Tibial nerve (tissue), 4 donors: ENCODE data around the gene KIF3B. TPM values are rescaled to one million over a fixed set of nuclear protein-coding genes. Genes with fewer than 3 reads are reported as not detected.

Source experiments
- DNase-seq, 2 donors: peaks; one replicate each; pipeline ENCODE4 v3.0.0-alpha.2; 2019; ENCODE audit warnings: low spot score in 2 of 2
- H3K27ac ChIP-seq, 4 donors: fragments of 200-600 bp; sonication (generic) in 3 of 4; one replicate each; pipeline ENCODE4 v1.5.1; 2017 to 2019; ENCODE audit warnings: mild to moderate bottlenecking in 1 of 4
- H3K27me3 ChIP-seq, 2 donors: fragments of 200-600 bp; sonication (generic) in 1 of 2; one replicate each; pipeline versions ENCODE4 v1.5.1 to v1.6.0; 2017 to 2019
- H3K36me3 ChIP-seq, 3 donors: fragments of 200-600 bp; sonication (generic); one replicate each; pipeline ENCODE4 v1.5.1; 2018 to 2019
- H3K4me1 ChIP-seq, 4 donors: fragments of 200-600 bp; sonication (generic) in 3 of 4; one replicate each; pipeline ENCODE4 v1.5.1; 2017 to 2019
- H3K4me3 ChIP-seq, 4 donors: fragments of 200-600 bp; sonication (generic) in 3 of 4; one replicate each; pipeline ENCODE4 v1.5.1; 2017 to 2019; ENCODE audit warnings: mild to moderate bottlenecking in 1 of 4, moderate library complexity in 1 of 4
- H3K9me3 ChIP-seq, 4 donors: fragments of 200-600 bp; sonication (generic) in 3 of 4; one replicate each; pipeline ENCODE4 v1.5.1; 2017 to 2019
- CTCF ChIP-seq, 5 experiments: fragments of 200-600 bp in 3 of 5; fragments of 450-650 bp in 2 of 5; sonication (generic) in 3 of 5; IDR thresholded peaks; one replicate each; pipeline ENCODE4 v1.5.1; 2016 to 2019; ENCODE audit warnings: antibody characterized with exemption in 5 of 5, mild to moderate bottlenecking in 3 of 5, moderate library complexity in 2 of 5
- EP300 ChIP-seq, 2 donors: sonication (generic); formaldehyde crosslinking; IDR thresholded peaks; one replicate each; pipeline ENCODE4 v1.6.1; 2017; ENCODE audit warnings: antibody characterized with exemption in 2 of 2, mild to moderate bottlenecking in 1 of 2
- POLR2A ChIP-seq, 2 donors: fragments of 450-650 bp; IDR thresholded peaks; one replicate each; pipeline ENCODE4 v1.6.1; 2017; ENCODE audit warnings: antibody characterized with exemption in 2 of 2, mild to moderate bottlenecking in 2 of 2, moderate library complexity in 2 of 2
- WGBS, 2 donors: methylation state at CpG; one replicate each; pipeline ENCODE4 v1.1.5; 2018; 5-methylcytosine and 5-hydroxymethylcytosine counted together
- total RNA-seq, 4 donors: library from RNA; depleted of rRNA; stranded (reverse); fragments of >200 nt; gene quantifications; one replicate each; pipeline ENCODE4 v1.1.0, GENCODE V29; 2016

The KIF3B gene
- total RNA-seq, 4 donors from 2014 or later = 27.3 to 32.9 (median 31.7) TPM

- Histone ChIP-seq H3K36me3 (no peaks in the 10 kb centered on the region), H3K4me3 (no peak overlapping the region), H3K4me1 (peaks cover 0 to 15% (median 0%) of the 10 kb centered on the region in 4 donors), H3K27me3 (no peaks in the 10 kb centered on the region), H3K27ac (no peak overlapping the region), H3K9me3 (no peaks in the 10 kb centered on the region)
- no peak for DNase-seq
- 63% methylated on average over 6 of the region's 6 CpGs for WGBS, 2 donors
- TF ChIP-seq POLR2A (IDR thresholded peaks at IDR 0.05) = no peak
- no peak for TF ChIP-seq EP300 (IDR thresholded peaks at IDR 0.05)
- no peak for TF ChIP-seq CTCF (IDR thresholded peaks at IDR 0.05)
Measured at GRCh38 chr20:32296819-32297420, 19.5 kb downstream of the KIF3B start.

GRCh38 chr20:32297439-32297838 lies 20.0 kb downstream of the KIF3B start:
- H3K9me3 ChIP-seq = no peaks in the 10 kb centered on the region
- WGBS, 2 donors = 81 to 86% methylated on average over 4 of the region's 4 CpGs
- no peak overlapping the region for H3K4me3 ChIP-seq
- no peak for TF ChIP-seq CTCF (IDR thresholded peaks at IDR 0.05)
- no peak for TF ChIP-seq EP300 (IDR thresholded peaks at IDR 0.05)
- no peak for TF ChIP-seq POLR2A (IDR thresholded peaks at IDR 0.05)
- H3K27ac ChIP-seq = no peak overlapping the region
- no peaks in the 10 kb centered on the region for H3K36me3 ChIP-seq
- DNase-seq = no peak
- H3K27me3 ChIP-seq = no peaks in the 10 kb centered on the region
- peaks cover 0 to 18% (median 0%) of the 10 kb centered on the region in 4 donors for H3K4me1 ChIP-seq

- Histone ChIP-seq H3K9me3 (no peaks in the 10 kb centered on the region), H3K4me1 (peaks cover 0 to 18% (median 0%) of the 10 kb centered on the region in 4 donors), H3K27me3 (no peaks in the 10 kb centered on the region), H3K36me3 (no peaks in the 10 kb centered on the region), H3K4me3 (no peak overlapping the region), H3K27ac (no peak overlapping the region)
- TF ChIP-seq CTCF (IDR thresholded peaks at IDR 0.05) = no peak
- TF ChIP-seq EP300 (IDR thresholded peaks at IDR 0.05) = no peak
- no peak for TF ChIP-seq POLR2A (IDR thresholded peaks at IDR 0.05)
- WGBS, 2 donors = 92 to 98% methylated on average over 6 of the region's 6 CpGs
- DNase-seq = no peak
Measured at GRCh38 chr20:32300647-32301046, 23.2 kb downstream of the KIF3B start.

- Histone ChIP-seq H3K9me3 (no peaks in the 10 kb centered on the region), H3K36me3 (no peaks in the 10 kb centered on the region), H3K4me3 (no peak overlapping the region), H3K27ac (no peak overlapping the region), H3K27me3 (no peaks in the 10 kb centered on the region), H3K4me1 (peaks cover 0 to 9% (median 0%) of the 10 kb centered on the region in 4 donors)
- no peak for DNase-seq
- WGBS, 2 donors = 87% methylated on average over 5 of the region's 5 CpGs
- TF ChIP-seq POLR2A (IDR thresholded peaks at IDR 0.05) = no peak
- TF ChIP-seq CTCF (IDR thresholded peaks at IDR 0.05) = no peak
- TF ChIP-seq EP300 (IDR thresholded peaks at IDR 0.05) = no peak
Measured at GRCh38 chr20:32301719-32302506, 24.5 kb downstream of the KIF3B start.

- Histone ChIP-seq H3K4me3 (no peak overlapping the region), H3K27ac (no peak overlapping the region), H3K9me3 (no peaks in the 10 kb centered on the region), H3K4me1 (peaks cover 0 to 9% (median 0%) of the 10 kb centered on the region in 4 donors), H3K27me3 (no peaks in the 10 kb centered on the region), H3K36me3 (no peaks in the 10 kb centered on the region)
- WGBS, 2 donors = 65 to 71% methylated on average over 6 of the region's 6 CpGs
- DNase-seq = no peak
- TF ChIP-seq CTCF (IDR thresholded peaks at IDR 0.05) (no peak), EP300 (IDR thresholded peaks at IDR 0.05) (no peak), POLR2A (IDR thresholded peaks at IDR 0.05) (no peak)
Measured at GRCh38 chr20:32302507-32302872, 25.0 kb downstream of the KIF3B start.
